Activated T-cell treated with anti-CD3 and anti-CD28 coated beads for 1 hour (primary cell): ENCODE measurements around the gene LYRM2.

ENCODE experiments used
- DNase-seq: peaks from one replicate; pipeline ENCODE4 v3.0.0-alpha.2; 2020; ENCODE audit warnings: low read depth

LYRM2 gene

DNA sequence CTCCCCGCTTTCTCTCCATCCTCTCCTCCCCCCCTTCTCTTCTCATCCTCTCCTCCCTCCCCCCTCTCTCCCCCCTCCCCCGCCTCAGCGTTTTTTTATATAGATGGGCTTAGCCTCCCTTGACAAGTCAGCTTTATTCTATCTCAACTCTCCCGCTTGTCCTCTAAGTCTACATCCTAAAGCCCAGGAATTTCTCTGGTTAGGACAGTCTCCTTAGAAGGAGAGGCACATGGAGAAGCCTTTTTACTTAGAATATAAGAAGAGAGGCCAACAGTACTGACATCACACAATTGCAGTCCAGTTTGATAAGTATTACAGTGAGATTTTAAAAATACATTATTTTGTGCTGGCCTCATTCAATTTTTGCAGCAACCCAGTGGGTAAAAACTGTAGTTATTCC is 83.5 kb downstream of the LYRM2 start:
- DNase-seq, result no peak

DNA sequence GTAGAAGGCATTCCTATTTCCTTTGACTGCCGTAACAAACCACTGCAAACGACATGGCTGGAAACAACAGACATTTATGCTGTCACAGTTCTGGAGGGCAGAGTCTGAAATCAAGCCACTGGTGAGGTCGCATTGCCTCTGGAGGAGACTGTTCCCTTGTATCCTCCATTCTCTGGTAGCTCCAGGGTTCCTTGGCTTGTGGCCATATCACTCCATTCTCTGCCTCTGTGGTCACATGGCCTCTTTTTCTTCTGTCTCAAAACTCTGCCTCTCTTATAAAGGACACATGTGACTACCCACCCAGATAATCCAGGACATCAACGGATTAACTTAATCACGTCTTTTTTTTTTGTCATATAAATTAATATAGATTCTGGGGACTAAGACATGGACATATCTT is 84.4 kb downstream of the LYRM2 start:
- no peak for DNase-seq

DNA sequence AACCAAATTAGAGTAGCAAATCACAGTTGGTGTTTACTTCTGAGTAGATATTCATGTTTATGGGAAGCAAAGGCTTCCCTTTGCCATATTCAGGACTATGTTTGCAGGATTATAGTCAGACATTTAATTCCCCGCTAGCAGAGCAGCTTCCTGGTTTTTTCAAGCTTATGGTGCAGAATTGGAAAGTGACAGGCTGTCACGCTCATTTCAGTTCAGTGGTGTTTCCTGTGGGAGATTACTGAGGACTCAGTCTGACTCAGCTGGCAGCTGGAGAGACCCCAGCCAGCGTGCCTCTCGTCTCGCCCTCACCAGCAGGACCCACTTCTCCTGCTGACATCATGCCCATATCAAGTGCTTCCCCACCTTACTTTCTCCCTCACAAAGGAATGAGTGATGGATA is 85.1 kb downstream of the LYRM2 start:
- no peak for DNase-seq

DNA sequence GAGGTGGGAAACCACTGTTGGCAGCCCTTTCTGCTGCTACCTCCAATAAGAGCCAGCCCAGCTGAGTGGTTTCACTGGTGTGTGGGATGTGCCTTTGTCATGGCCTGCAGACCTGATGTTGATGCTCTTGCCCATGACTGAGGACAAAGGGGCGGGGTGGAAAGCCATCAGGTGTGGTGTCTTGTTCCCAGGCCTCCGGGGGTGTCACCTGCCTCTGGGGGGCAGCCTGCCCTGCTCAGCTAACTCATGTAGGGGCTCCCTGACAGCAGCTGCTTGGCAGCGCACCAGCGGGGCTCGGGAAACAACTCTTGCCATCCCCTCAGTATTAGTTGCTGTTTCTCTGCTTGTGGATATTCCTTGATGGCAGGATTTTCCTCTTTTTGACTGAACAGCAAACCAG is 91.3 kb downstream of the LYRM2 start:
- no peak for DNase-seq

DNA sequence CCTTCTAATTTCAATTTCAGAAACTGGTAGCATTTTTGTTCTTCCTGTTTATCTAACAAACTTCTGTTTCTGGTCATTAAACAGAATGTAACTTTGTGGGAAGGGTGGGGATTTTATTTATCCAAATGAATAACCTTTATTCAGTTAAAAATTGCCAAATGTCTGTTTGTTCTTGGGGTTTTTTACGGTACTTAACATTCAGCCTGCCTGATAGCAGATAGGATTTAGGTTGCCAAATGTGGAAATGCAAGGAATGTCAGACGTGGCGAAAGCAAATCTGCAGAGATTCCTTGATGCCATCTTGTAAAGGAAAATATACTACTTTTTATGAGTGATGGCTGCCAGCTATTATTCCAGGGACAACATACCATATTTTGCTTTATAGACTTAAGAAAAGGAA is 95.7 kb downstream of the LYRM2 start:
- no peak for DNase-seq

DNA sequence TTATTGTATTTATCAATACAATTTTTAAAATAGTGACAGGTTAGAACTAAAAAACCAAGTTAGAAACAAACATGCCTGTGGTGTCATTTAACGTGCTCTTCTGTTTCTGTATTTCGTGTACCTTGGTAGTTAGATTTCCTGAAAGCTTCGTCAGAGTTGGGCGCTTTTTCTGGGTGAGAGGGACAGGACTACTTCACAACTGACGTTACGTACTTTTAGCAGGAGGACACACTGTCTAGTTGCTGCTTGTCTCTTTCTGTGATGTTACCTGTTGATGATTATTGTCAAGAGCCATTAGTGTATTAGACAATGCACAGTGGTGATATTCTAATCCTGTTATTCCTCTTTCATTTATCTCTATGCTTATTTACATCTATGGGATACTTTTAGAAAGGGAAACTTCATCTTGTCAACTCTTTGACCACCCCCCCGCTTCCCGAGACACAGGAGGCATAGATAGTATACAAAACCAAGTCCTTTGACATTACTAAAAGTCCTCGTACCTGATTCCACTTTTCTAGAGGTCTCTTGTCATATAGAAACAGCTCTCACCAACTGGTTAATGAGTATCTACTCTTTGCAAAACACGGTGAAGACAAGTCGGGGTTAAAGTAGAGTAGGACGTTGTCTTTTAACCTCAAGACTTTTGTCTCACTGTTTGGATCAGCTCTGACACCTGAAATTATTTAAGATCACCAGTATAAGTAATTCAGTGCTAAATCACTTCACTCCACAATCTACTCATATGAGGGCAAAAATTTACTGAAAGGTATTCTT is 96.3 kb downstream of the LYRM2 start:
- DNase-seq, result no peak

DNA sequence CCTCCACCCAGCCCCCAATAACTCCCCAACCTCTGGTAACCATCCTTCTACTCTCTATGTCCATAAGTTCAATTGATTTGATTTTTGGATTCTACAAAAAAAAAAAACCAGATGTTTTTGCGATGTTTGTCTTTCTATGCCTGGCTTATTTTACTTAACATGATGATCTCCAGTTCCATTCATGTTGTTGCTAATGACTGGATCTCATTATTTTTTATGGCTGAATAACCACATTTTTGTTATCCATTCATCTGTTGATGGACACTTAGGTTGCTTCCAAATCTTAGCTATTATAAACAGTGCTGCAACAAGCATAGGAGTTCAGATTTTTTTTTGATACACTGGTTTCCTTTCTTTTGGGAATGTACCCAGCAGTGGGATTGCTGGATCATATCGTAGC is 98.8 kb downstream of the LYRM2 start:
- DNase-seq, result no peak

DNA sequence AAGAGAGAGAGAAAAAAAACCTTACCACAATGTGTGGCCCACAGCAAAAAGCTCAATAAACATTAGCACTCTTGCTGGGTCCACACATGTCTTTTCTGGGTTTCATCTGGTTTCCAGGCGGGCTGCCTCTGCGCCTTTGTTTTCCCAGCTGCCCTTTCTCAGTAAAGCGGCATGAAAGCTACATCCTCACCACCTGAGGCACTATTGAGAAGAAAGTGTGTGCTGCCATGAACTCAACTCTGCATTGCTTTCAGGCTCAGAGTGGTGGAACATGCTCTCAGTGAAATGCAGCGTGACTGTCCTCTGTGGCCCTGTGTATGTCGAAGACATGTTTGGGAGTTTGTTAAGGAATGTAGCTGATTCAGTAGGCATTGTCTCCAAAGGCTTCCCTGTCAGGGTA is 102.3 kb downstream of the LYRM2 start:
- DNase-seq, result no peak

DNA sequence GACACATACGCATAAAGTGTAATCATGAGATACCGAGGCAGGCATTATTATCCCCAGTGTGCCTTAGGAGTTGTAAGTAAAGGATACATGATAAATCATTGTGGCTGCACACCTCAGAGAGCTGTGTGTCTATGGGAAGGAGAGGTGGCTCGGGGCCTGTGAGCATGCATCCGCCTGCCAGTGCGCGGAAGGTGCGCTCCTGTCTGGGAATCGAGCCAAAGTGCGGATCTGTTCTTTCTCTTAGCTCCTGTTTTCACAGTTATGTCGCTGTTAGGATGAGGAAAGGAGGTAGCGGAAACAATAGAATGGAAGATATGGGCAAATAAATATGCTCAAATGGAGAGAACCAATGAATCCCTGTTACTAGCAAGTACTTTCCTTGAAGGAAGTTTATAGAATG is 107.6 kb downstream of the LYRM2 start:
- no peak for DNase-seq

DNA sequence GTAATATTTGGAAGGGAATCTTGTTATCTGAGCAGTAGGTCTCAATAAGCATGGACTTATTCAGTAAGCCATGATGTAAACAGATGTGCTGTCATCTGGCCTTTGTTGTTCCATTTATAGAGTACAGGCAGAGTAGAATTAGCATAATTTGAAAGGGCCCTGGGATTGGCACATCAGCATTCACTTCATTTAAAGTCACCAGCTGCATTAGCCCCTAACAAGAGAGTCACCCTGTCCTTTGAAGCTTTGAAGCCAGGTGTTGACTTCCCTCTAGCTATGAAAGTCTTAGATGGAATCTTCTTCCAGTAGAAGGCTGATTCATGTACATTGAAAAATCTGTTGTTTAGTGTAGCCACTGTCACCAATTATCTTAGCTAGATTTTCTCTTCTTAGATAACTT is 109.7 kb downstream of the LYRM2 start:
- no peak for DNase-seq

DNA sequence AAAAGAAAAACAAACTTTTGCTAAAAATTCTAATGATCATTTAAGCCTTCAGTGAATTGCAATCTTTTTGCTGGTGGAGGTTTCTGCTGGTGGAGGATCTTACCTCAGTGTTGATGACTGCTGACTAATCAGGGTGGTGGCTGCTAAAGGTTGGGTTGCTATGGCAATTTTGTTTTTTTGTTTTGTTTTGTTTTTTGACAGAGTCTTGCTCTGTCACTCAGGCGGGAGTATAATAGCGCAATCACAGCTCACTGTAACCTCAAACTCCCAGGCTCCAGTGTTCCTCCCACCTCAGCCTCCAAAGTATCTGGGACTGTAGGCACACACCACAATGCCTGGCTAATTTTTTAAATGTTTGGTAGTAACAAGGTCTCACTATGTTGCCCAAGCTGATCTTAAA is 110.9 kb downstream of the LYRM2 start:
- no peak for DNase-seq

DNA sequence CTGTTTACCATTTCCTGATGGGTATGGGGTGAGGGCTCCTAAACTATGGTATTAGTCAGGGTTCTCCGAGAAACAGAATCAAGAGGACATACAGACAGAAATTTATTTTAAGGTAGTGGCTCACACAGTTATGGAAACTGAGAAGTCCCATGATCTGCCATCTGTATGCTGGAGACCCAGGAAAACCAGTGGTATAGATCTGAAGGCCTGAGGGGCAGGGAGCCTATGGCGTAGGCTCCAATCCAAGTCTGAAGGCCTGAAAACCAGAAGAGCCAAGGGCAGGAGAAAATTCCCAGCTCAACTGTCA is 112.0 kb downstream of the LYRM2 start:
- no peak for DNase-seq

DNA sequence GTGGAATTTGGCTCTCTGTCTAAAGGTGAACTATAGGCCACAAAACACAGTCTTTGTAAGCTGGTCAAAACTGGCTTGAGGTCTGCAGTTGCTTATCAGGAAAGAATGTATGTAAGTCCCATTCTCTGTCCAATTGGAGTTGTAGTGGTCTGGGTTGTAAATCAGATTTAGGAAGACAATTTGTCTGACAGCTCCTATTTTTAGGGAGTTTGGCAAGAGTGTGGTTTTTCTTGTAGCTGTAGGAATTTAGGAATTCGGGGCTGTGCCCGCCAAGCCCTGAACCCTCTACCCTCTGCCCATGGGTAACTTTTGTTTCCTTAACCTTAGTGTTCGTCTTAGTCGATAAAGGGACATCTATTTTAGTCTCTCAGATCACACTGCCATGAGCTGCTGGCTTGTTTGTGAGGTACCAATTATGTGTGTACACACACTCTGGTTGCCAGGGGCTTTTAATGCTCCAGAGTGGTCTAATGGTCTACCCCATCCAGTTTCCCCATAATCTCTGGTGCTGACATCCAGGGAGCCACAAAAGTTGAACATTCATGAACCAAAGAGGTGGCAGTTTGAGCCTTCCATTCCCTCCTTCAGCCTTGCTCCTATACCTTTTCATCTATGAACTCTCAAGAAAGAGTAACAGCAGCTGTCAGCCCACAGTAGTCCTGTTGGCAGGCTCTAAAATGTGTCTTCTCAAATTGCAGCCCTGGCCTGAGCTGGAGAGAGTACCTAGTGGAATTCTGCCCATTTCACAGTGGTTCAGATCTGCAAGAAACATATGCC is 112.6 kb downstream of the LYRM2 start:
- no peak for DNase-seq

DNA sequence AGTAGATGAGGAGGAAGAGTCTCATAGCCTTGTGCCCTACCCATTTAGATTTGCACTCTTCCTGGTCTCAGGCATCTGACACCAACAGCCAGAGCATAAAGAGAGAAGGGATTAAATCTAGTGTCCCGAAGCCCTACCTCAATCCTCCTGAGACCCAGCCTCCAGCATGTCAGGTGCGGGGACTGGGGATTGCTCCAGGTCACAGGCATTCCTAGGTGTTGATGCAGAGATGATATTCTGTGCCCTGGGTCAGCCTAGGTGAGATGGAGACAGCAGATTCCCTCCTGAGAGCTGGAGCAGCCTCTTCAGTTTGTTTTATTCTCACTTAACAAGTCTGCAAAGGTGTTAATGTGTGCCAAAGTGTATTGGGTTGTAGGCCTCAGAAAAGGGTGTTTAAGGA is 115.8 kb downstream of the LYRM2 start:
- DNase-seq, result no peak

DNA sequence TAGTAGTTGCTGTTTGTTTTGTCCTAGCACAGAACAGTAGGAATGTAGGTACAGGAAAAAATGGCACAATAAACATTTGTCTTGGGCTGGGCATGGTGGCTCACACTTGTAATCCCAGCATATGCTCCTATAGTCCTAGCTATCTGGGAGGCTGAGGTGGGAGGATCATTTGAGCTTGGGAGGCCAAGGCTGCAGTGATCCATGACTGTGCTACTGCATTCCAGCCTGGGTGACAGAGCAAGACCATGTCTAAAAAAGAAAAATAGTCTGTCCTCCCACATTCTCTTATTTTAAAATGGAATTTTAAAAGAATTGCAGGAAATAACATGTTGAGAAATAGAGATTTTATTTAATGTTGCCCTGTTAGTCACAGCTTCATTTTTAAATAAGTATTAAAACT is 117.8 kb downstream of the LYRM2 start:
- no peak for DNase-seq

DNA sequence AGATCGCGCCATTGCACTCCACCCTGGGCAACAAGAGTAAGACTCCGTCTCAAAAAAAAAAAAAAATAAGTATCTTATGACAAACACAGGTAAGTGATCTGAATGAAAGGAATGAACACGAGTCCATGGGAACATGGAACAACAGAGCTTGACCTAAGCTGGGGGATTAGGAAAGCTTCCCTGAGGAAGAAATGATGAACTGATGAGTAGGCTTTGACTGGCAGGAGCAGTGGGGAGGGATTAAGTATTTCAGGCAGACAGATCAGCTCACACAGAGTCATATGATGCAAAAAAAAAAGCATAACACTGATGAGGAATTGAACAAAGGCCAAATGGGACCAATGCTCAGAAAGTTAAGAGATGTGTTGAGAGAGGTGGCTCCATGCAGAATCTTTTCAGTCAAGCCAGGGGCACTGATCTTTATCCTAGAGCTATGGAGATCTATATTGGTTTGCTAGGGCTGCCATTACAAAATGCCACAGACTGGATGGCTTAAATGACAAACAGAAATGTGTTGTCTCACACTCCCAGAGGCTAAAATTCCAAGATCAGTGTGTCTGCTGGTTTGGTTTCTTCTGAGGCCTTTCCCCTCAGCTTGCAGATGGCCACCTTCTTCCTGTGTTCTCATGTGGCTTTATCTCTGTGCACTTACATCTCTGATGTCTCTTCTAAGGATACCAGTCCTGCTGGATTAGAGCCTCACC is 120.0 kb downstream of the LYRM2 start:
- DNase-seq, result no peak
